WTC11 (cell line): ENCODE measurements around the gene GDF11. TPM values are rescaled to one million over a fixed set of nuclear protein-coding genes. Genes with fewer than 3 reads are reported as not detected.

Source experiments
- ATAC-seq: fragments of 200-7000 bp; cut with Tn5 transposase; 2 replicates; pipeline ENCODE4 v1.10.0; 2021; ENCODE audit warnings: mild to moderate bottlenecking, moderate library complexity
- CTCF ChIA-PET: fragments of 300-600 bp; sonication (Branson Sonifier 250); formaldehyde crosslinking; loops from one replicate; lab custom pipeline; 2021; ENCODE audit warnings: antibody characterized with exemption; lab: Charles Lee
- POLR2A ChIA-PET: fragments of 350-600 bp; sonication (Branson Sonifier 250); formaldehyde crosslinking; loops from one replicate; lab custom pipeline; 2021; ENCODE audit warnings: antibody characterized with exemption; lab: Charles Lee
- DNase-seq: peaks from one replicate; pipeline ENCODE4 v3.0.0; 2021; ENCODE audit warnings: low spot score
- H3K27ac Mint-ChIP-seq: 2 replicates; pipeline ENCODE4 v1.8.0; 2021; ENCODE audit warnings: mixed read lengths
- H3K27me3 Mint-ChIP-seq: 2 replicates; pipeline ENCODE4 v1.8.0; 2021; ENCODE audit warnings: low read depth, mild to moderate bottlenecking, moderate library complexity, mixed read lengths
- H3K36me3 Mint-ChIP-seq: 2 replicates; pipeline ENCODE4 v1.8.0; 2021; ENCODE audit warnings: mixed read lengths
- H3K4me1 Mint-ChIP-seq: 2 replicates; pipeline ENCODE4 v1.8.0; 2022; ENCODE audit warnings: mixed read lengths
- H3K4me3 Mint-ChIP-seq: 2 replicates; pipeline ENCODE4 v1.8.0; 2021; ENCODE audit warnings: mild to moderate bottlenecking, moderate library complexity, mixed read lengths
- H3K9me3 Mint-ChIP-seq: 2 replicates; pipeline ENCODE4 v1.8.0; 2021; ENCODE audit warnings: mixed read lengths
- EMX1 ChIP-seq: fragments of 250-450 bp; sonication (Bioruptor Pico); IDR thresholded peaks from 2 replicates; pipeline ENCODE4 v1.8.0; 2021; ENCODE audit warnings: mild to moderate bottlenecking
- IRF2 ChIP-seq: sonication (generic); formaldehyde crosslinking; IDR thresholded peaks from 2 replicates; pipeline ENCODE4 v1.8.0; 2022; ENCODE audit warnings: low read depth, missing genetic modification reagents, borderline replicate concordance
- JAZF1 ChIP-seq: fragments of 250-450 bp; sonication (Bioruptor Pico); IDR thresholded peaks from 2 replicates; pipeline ENCODE4 v1.9.0; 2021; ENCODE audit warnings: moderate library complexity, mild to moderate bottlenecking, inconsistent platforms
- ZNF138 ChIP-seq: sonication (generic); formaldehyde crosslinking; conservative IDR thresholded peaks from 2 replicates; pipeline ENCODE4 v1.8.1; 2022; ENCODE audit warnings: mild to moderate bottlenecking, moderate library complexity, missing genetic modification reagents
- total RNA-seq: library from RNA; stranded (reverse); gene quantifications from 3 replicates; pipeline ENCODE4 v1.2.3, GENCODE V29; 2021
- TF ChIP-seq, protein P1 (sequence below): fragments of 250-450 bp; sonication (Bioruptor Pico); IDR thresholded peaks from 2 replicates; pipeline ENCODE4 v1.9.0; 2021; ENCODE audit warnings: mild to moderate bottlenecking
- TF ChIP-seq, protein P2 (sequence below): sonication (generic); formaldehyde crosslinking; IDR thresholded peaks from 2 replicates; pipeline ENCODE4 v1.8.1; 2023; ENCODE audit warnings: mild to moderate bottlenecking, missing genetic modification reagents, borderline replicate concordance
- TF ChIP-seq, protein P3 (sequence below): sonication (generic); formaldehyde crosslinking; IDR thresholded peaks from 2 replicates; pipeline ENCODE4 v1.8.1; 2023; ENCODE audit warnings: mild to moderate bottlenecking, moderate library complexity, missing genetic modification reagents
- TF ChIP-seq, protein P4 (sequence below): sonication (generic); formaldehyde crosslinking; IDR thresholded peaks from 2 replicates; pipeline ENCODE4 v1.8.1; 2022; ENCODE audit warnings: mild to moderate bottlenecking, missing genetic modification reagents, moderate library complexity, borderline replicate concordance
- TF ChIP-seq, protein P5 (sequence below): fragments of 250-450 bp; sonication (Bioruptor Pico); IDR thresholded peaks from 2 replicates; pipeline ENCODE4 v1.8.0; 2021; ENCODE audit warnings: mild to moderate bottlenecking

Gene GDF11
- total RNA-seq, 1 experiment from 2014 or later: 16.9 TPM

DNA sequence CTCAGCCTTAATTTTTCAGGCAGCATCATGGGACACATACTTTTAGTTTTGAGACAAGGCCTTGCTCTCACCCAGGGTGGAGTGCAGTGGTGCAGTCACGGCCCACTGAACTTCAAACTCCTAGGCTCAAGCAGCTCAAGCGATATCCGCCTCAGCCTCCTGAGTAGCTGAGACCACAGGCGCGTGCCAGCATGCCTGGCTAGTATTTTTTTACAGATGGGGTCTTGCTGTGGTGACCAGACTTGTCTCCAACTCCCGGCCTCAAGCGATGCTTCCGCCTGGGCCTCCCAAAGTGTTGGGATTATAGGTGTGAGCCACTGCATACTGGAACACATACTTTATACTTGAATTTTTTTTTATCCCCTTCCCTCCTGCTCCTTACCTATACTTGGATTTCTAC lies 20.0 kb upstream of the GDF11 start:
- no peak overlapping the region for H3K4me3 Mint-ChIP-seq
- H3K27me3 Mint-ChIP-seq: no peaks in the 10 kb centered on the region
- H3K27ac Mint-ChIP-seq: no peak overlapping the region
- H3K36me3 Mint-ChIP-seq: peaks cover 20% of the 10 kb centered on the region
- ChIA-PET CTCF (interaction anchor here (2.8 to 10.8 kb wide), 3 partner anchors 14 to 41 kb away, joined by 20 to 160 read pairs (median 141); partner anchors contain the start of gene ITGA7), POLR2A (no interaction called here)
- TF ChIP-seq JAZF1: no peak
- TF ChIP-seq, protein P1, sequence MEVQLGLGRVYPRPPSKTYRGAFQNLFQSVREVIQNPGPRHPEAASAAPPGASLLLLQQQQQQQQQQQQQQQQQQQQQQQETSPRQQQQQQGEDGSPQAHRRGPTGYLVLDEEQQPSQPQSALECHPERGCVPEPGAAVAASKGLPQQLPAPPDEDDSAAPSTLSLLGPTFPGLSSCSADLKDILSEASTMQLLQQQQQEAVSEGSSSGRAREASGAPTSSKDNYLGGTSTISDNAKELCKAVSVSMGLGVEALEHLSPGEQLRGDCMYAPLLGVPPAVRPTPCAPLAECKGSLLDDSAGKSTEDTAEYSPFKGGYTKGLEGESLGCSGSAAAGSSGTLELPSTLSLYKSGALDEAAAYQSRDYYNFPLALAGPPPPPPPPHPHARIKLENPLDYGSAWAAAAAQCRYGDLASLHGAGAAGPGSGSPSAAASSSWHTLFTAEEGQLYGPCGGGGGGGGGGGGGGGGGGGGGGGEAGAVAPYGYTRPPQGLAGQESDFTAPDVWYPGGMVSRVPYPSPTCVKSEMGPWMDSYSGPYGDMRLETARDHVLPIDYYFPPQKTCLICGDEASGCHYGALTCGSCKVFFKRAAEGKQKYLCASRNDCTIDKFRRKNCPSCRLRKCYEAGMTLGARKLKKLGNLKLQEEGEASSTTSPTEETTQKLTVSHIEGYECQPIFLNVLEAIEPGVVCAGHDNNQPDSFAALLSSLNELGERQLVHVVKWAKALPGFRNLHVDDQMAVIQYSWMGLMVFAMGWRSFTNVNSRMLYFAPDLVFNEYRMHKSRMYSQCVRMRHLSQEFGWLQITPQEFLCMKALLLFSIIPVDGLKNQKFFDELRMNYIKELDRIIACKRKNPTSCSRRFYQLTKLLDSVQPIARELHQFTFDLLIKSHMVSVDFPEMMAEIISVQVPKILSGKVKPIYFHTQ (CRISPR knock-in tag): no peak
- TF ChIP-seq, protein P2, sequence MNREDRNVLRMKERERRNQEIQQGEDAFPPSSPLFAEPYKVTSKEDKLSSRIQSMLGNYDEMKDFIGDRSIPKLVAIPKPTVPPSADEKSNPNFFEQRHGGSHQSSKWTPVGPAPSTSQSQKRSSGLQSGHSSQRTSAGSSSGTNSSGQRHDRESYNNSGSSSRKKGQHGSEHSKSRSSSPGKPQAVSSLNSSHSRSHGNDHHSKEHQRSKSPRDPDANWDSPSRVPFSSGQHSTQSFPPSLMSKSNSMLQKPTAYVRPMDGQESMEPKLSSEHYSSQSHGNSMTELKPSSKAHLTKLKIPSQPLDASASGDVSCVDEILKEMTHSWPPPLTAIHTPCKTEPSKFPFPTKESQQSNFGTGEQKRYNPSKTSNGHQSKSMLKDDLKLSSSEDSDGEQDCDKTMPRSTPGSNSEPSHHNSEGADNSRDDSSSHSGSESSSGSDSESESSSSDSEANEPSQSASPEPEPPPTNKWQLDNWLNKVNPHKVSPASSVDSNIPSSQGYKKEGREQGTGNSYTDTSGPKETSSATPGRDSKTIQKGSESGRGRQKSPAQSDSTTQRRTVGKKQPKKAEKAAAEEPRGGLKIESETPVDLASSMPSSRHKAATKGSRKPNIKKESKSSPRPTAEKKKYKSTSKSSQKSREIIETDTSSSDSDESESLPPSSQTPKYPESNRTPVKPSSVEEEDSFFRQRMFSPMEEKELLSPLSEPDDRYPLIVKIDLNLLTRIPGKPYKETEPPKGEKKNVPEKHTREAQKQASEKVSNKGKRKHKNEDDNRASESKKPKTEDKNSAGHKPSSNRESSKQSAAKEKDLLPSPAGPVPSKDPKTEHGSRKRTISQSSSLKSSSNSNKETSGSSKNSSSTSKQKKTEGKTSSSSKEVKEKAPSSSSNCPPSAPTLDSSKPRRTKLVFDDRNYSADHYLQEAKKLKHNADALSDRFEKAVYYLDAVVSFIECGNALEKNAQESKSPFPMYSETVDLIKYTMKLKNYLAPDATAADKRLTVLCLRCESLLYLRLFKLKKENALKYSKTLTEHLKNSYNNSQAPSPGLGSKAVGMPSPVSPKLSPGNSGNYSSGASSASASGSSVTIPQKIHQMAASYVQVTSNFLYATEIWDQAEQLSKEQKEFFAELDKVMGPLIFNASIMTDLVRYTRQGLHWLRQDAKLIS (CRISPR knock-in tag): no peak
- no peak for TF ChIP-seq EMX1 (CRISPR knock-in tag)
- TF ChIP-seq, protein P3, sequence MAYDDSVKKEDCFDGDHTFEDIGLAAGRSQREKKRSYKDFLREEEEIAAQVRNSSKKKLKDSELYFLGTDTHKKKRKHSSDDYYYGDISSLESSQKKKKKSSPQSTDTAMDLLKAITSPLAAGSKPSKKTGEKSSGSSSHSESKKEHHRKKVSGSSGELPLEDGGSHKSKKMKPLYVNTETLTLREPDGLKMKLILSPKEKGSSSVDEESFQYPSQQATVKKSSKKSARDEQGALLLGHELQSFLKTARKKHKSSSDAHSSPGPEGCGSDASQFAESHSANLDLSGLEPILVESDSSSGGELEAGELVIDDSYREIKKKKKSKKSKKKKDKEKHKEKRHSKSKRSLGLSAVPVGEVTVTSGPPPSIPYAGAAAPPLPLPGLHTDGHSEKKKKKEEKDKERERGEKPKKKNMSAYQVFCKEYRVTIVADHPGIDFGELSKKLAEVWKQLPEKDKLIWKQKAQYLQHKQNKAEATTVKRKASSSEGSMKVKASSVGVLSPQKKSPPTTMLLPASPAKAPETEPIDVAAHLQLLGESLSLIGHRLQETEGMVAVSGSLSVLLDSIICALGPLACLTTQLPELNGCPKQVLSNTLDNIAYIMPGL (CRISPR knock-in tag): no peak
- TF ChIP-seq, protein P4, sequence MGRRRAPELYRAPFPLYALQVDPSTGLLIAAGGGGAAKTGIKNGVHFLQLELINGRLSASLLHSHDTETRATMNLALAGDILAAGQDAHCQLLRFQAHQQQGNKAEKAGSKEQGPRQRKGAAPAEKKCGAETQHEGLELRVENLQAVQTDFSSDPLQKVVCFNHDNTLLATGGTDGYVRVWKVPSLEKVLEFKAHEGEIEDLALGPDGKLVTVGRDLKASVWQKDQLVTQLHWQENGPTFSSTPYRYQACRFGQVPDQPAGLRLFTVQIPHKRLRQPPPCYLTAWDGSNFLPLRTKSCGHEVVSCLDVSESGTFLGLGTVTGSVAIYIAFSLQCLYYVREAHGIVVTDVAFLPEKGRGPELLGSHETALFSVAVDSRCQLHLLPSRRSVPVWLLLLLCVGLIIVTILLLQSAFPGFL (CRISPR knock-in tag): no peak
- H3K4me1 Mint-ChIP-seq: peaks cover 29% of the 10 kb centered on the region
- ATAC-seq: no peak
- no peak for DNase-seq
- no peaks in the 10 kb centered on the region for H3K9me3 Mint-ChIP-seq

DNA sequence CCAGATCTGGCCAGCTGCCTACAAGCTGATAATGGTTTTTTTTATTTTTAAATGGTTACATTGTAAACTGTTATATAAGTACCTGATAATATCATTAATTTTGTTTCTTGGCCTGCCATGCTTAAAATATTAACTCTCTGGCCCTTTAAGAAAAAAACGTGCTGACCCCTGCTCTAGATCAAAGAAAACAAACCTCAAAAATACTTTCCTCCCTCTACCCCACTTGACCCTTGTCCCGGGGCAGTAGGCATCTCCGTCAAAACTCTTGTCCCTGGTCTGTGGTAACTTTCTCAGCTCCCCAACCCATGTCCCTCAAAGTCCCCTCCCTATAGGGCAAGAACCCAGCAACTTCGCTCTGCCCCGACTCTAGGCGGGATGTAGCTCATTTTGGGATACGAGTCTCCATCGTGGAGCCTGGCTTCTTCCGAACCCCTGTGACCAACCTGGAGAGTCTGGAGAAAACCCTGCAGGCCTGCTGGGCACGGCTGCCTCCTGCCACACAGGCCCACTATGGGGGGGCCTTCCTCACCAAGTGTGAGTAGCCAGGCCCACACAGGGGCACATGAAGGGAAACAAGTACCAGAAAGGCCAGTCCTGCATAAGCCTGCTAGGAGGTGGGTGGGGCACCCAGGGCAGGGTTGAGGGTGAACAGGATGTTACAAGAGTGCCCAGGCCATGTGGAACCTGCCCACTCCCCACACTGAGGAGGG lies 19.3 kb upstream of the GDF11 start:
- Mint-ChIP-seq H3K36me3 (peaks cover 20% of the 10 kb centered on the region), H3K4me1 (peaks cover 22% of the 10 kb centered on the region), H3K27me3 (no peaks in the 10 kb centered on the region), H3K9me3 (no peaks in the 10 kb centered on the region)
- TF ChIP-seq IRF2 (CRISPR knock-in tag): no peak
- TF ChIP-seq ZNF138 (CRISPR knock-in tag): no peak
- TF ChIP-seq, protein P5, sequence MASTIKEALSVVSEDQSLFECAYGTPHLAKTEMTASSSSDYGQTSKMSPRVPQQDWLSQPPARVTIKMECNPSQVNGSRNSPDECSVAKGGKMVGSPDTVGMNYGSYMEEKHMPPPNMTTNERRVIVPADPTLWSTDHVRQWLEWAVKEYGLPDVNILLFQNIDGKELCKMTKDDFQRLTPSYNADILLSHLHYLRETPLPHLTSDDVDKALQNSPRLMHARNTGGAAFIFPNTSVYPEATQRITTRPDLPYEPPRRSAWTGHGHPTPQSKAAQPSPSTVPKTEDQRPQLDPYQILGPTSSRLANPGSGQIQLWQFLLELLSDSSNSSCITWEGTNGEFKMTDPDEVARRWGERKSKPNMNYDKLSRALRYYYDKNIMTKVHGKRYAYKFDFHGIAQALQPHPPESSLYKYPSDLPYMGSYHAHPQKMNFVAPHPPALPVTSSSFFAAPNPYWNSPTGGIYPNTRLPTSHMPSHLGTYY (CRISPR knock-in tag): no peak
- TF ChIP-seq, all 79 proteins: peak for 0
- POLR2A ChIA-PET: no interaction called here
- no peak for ATAC-seq
- no peak for DNase-seq
- Mint-ChIP-seq H3K27ac (peak overlapping the region; percentile 38; the same call in 1 of the 2 replicates), H3K4me3 (no peak overlapping the region)
- CTCF ChIA-PET: interaction anchor here (1.6 to 10.8 kb wide), 4 partner anchors 14 to 68 kb away, joined by 8 to 160 read pairs (median 76); partner anchors contain the start of gene ITGA7
